HCT116 (cell line): ENCODE measurements around the gene RCL1.

Experiments used
- FOSL1 ChIP-seq: IDR thresholded peaks from 2 replicates; pipeline ENCODE4 v1.6.1; 2012; ENCODE audit warnings: low read depth
- POLR2A ChIP-seq: IDR thresholded peaks from 2 replicates; pipeline ENCODE4 v1.7.0; 2011; ENCODE audit warnings: borderline replicate concordance; ENCODE audit not compliant: insufficient read depth, insufficient read length; ENCODE audit errors: extremely low read depth
- POLR2AphosphoS5 ChIP-seq: IDR thresholded peaks from 2 replicates; pipeline ENCODE4 v1.6.1; 2011; ENCODE audit warnings: mild to moderate bottlenecking, low read depth, low read length, moderate library complexity
- RAD21 ChIP-seq: IDR thresholded peaks from 2 replicates; pipeline ENCODE4 v1.6.1; 2012; ENCODE audit warnings: low read depth, mild to moderate bottlenecking
- TF ChIP-seq, protein P1 (sequence below), 3 experiments: fragments of 200-600 bp in 1 of 3; sonication (generic) in 1 of 3; IDR thresholded peaks in 2 of 3; conservative IDR thresholded peaks in 1 of 3; 2 replicates each; pipeline ENCODE4 v1.5.1; 2012 to 2017; ENCODE audit warnings: low read depth in 2 of 3, low read length in 2 of 3, antibody characterized with exemption in 1 of 3, borderline replicate concordance in 1 of 3, control low read depth in 1 of 3, mild to moderate bottlenecking in 1 of 3, mixed read lengths in 1 of 3, mixed run types in 1 of 3, moderate library complexity in 1 of 3; ENCODE audit not compliant: insufficient read depth in 1 of 3
- TF ChIP-seq, protein P2 (sequence below): IDR thresholded peaks from 2 replicates; pipeline ENCODE4 v1.6.1; 2012

DNA sequence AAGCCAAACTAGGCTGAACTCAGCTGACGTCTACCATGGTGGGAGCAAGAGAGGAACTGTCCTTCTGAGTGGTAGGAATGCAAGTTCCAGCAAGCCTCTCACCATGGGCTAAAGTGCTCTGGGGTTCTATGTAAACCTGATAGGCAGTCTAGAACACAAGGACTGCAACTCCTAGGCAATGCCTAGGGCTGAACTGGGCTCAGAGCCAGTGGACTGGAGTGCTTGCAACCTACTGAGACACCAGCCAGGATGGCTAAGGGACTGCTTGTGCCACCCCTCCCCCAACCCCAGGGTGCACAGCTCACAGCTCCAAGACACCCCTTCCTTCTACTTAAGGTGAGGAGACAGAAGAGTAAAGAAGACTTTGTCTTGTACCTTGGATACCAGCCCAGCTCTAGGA lies 12.1 kb upstream of the RCL1 start:
- TF ChIP-seq, protein P1, sequence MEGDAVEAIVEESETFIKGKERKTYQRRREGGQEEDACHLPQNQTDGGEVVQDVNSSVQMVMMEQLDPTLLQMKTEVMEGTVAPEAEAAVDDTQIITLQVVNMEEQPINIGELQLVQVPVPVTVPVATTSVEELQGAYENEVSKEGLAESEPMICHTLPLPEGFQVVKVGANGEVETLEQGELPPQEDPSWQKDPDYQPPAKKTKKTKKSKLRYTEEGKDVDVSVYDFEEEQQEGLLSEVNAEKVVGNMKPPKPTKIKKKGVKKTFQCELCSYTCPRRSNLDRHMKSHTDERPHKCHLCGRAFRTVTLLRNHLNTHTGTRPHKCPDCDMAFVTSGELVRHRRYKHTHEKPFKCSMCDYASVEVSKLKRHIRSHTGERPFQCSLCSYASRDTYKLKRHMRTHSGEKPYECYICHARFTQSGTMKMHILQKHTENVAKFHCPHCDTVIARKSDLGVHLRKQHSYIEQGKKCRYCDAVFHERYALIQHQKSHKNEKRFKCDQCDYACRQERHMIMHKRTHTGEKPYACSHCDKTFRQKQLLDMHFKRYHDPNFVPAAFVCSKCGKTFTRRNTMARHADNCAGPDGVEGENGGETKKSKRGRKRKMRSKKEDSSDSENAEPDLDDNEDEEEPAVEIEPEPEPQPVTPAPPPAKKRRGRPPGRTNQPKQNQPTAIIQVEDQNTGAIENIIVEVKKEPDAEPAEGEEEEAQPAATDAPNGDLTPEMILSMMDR (IDR thresholded peaks at IDR 0.05 in 2 of 3, conservative IDR thresholded peaks at IDR 0.05 in 1 of 3; ENCODE audit: borderline replicate concordance in 1 of 3, insufficient read depth in 1 of 3, low read depth in 2 of 3, low read length in 2 of 3): no peak
- no peak for TF ChIP-seq POLR2AphosphoS5
- TF ChIP-seq, protein P2, sequence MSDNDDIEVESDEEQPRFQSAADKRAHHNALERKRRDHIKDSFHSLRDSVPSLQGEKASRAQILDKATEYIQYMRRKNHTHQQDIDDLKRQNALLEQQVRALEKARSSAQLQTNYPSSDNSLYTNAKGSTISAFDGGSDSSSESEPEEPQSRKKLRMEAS: no peak
- no peak for TF ChIP-seq RAD21
- no peak for TF ChIP-seq FOSL1
- no peak for TF ChIP-seq POLR2A
